Spleen (tissue), 11 donors: Measurements from ENCODE around the gene KAT6B. TPM values are rescaled to one million over a fixed set of nuclear protein-coding genes. Genes with fewer than 3 reads are reported as not detected.

Source experiments
- DNase-seq: peaks from one replicate; pipeline ENCODE4 v3.0.0-alpha.2; 2020
- H3K27ac ChIP-seq, 8 donors: fragments of 200-600 bp; sonication (generic) in 7 of 8; 1 replicate in 4 of 8; 2 replicates in 4 of 8; pipeline versions ENCODE4 v1.5.0 to v1.8.0; 2016 to 2021; ENCODE audit warnings: inconsistent platforms in 4 of 8, mild to moderate bottlenecking in 4 of 8, moderate library complexity in 1 of 8
- H3K27me3 ChIP-seq, 7 donors: fragments of 200-600 bp; sonication (generic) in 6 of 7; replicated peaks in 1 of 7; 1 replicate in 4 of 7; 2 replicates in 3 of 7; pipeline versions ENCODE4 v1.5.0 to v1.8.0; 2016 to 2021; ENCODE audit warnings: inconsistent platforms in 3 of 7, mild to moderate bottlenecking in 1 of 7
- H3K36me3 ChIP-seq, 6 donors: fragments of 200-600 bp; sonication (generic) in 5 of 6; 1 replicate in 4 of 6; 2 replicates in 2 of 6; pipeline versions ENCODE4 v1.5.0 to v1.8.0; 2016 to 2021; ENCODE audit warnings: inconsistent platforms in 2 of 6
- H3K4me1 ChIP-seq, 6 donors: fragments of 200-600 bp; sonication (generic) in 5 of 6; 1 replicate in 3 of 6; 2 replicates in 3 of 6; pipeline versions ENCODE4 v1.5.0 to v1.8.0; 2016 to 2021; ENCODE audit warnings: inconsistent platforms in 3 of 6
- H3K4me3 ChIP-seq, 8 donors: fragments of 200-600 bp; sonication (generic) in 7 of 8; 1 replicate in 4 of 8; 2 replicates in 4 of 8; pipeline versions ENCODE4 v1.5.0 to v1.8.0; 2016 to 2021; ENCODE audit warnings: inconsistent platforms in 4 of 8, mild to moderate bottlenecking in 4 of 8, moderate library complexity in 2 of 8
- H3K9me3 ChIP-seq, 8 donors: fragments of 200-600 bp; sonication (generic) in 7 of 8; 1 replicate in 4 of 8; 2 replicates in 4 of 8; pipeline versions ENCODE4 v1.5.0 to v1.8.0; 2016 to 2021; ENCODE audit warnings: inconsistent platforms in 4 of 8
- POLR2A ChIP-seq, 3 donors: fragments of 450-650 bp; IDR thresholded peaks; one replicate each; pipeline ENCODE4 v1.5.1; 2017; ENCODE audit warnings: antibody characterized with exemption in 3 of 3, mild to moderate bottlenecking in 1 of 3
- POLR2AphosphoS5 ChIP-seq, 3 donors: sonication (generic); formaldehyde crosslinking; IDR thresholded peaks; one replicate each; pipeline ENCODE4 v1.5.1; 2017; ENCODE audit warnings: antibody characterized with exemption in 3 of 3
- WGBS, 5 donors: extraction: QIAGEN DNeasy Blood & Tissue Kit in 3 of 5; methylation state at CpG; one replicate each; pipeline versions ENCODE4 v1.1.5 to v1.1.7; 2013 to 2018; 5-methylcytosine and 5-hydroxymethylcytosine counted together
- intact Hi-C: fragments of 100-400 bp; cut with DNase I; formaldehyde crosslinking; loops from one replicate; pipeline ENCODE4 v1.15.0; 2023; ENCODE audit warnings: low total_unique reads
- polyA plus RNA-seq, 3 donors: library from polyadenylated mRNA; stranded (reverse); fragments of 200-250 nt; gene quantifications; one replicate each; pipeline ENCODE4 v1.2.1, GENCODE V29; 2013
- total RNA-seq, 7 donors: library from RNA; depleted of rRNA in 3 of 7; stranded (reverse); fragments of >200 nt in 3 of 7; fragmentation: NEBNext Ultra II Directional in 4 of 7; extraction: Animal tissue kit (Norgen Biotek cat#: 25700) in 4 of 7; gene quantifications; one replicate each; pipeline versions ENCODE4 v1.1.0 to v1.2.1, GENCODE V29; 2016 to 2021
- TF ChIP-seq, protein P1 (sequence below), 11 experiments: fragments of 200-600 bp in 7 of 11; fragments of 450-650 bp in 4 of 11; sonication (generic) in 4 of 11; IDR thresholded peaks in 8 of 11; conservative IDR thresholded peaks in 3 of 11; 1 replicate in 7 of 11; 2 replicates in 4 of 11; pipeline versions ENCODE4 v1.4.0 to v1.8.0; 2016 to 2021; ENCODE audit warnings: antibody characterized with exemption in 11 of 11, inconsistent platforms in 4 of 11, mild to moderate bottlenecking in 1 of 11
- donor health status: healthy with polysubstance abuse.
- donor health status: DM: no; HTN: no; CAD: no; lungs with moderate emphysema.
- donor health status: DM: no; HTN: no; CAD: no.
- donor health status: Bipolar disorder and iron deficiency.
- donor health status: healthy.
- donor health status: DM: no; HTN: no; CAD: no.
- donor health status: DM: yes; HTN: yes; CAD: no.

The KAT6B gene
- total and polyA plus RNA-seq, 10 donors = 2.9 to 61.0 (median 46.0) TPM

DNA sequence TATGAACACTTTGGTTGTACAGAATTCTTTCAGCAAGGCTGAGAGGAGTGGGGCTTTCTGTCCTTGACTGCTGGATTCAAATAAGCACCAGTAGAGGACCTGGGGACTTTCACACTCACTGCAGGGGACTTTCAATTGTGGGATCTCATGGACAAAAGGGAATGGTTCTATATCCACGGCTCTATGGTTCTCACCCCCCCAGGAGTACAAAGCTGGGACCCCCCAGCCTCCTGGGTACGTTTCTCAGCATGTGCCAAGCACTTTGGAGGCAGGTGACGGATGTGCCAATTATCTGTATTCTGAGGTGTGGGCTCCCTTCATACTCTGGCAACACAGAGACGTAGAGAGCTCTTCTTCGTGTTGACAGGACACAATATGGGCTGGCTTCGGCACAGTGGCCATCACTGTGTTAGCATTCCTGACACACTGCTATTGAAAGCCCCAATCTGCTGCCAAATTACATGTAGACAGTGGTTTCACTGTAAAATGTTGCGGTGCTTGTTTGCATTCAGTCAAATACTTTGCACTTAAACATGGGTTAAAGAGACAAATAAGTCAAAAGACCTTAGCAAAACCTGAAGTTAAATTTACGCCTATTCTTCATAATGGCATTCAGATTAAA lies 192.4 kb downstream of the KAT6B start:
- DNase-seq = no peak
- TF ChIP-seq, protein P1, sequence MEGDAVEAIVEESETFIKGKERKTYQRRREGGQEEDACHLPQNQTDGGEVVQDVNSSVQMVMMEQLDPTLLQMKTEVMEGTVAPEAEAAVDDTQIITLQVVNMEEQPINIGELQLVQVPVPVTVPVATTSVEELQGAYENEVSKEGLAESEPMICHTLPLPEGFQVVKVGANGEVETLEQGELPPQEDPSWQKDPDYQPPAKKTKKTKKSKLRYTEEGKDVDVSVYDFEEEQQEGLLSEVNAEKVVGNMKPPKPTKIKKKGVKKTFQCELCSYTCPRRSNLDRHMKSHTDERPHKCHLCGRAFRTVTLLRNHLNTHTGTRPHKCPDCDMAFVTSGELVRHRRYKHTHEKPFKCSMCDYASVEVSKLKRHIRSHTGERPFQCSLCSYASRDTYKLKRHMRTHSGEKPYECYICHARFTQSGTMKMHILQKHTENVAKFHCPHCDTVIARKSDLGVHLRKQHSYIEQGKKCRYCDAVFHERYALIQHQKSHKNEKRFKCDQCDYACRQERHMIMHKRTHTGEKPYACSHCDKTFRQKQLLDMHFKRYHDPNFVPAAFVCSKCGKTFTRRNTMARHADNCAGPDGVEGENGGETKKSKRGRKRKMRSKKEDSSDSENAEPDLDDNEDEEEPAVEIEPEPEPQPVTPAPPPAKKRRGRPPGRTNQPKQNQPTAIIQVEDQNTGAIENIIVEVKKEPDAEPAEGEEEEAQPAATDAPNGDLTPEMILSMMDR (IDR thresholded peaks at IDR 0.05 in 8 of 11, conservative IDR thresholded peaks at IDR 0.05 in 3 of 11) = no peak
- TF ChIP-seq POLR2A (IDR thresholded peaks at IDR 0.05) (no peak), POLR2AphosphoS5 (IDR thresholded peaks at IDR 0.05) (no peak)
- Histone ChIP-seq H3K27me3 (no peaks in the 10 kb centered on the region), H3K27ac (peak overlapping the region in 1 of 8 donors; percentile 7), H3K36me3 (peaks cover 0 to 52% (median 21%) of the 10 kb centered on the region in 6 donors), H3K4me1 (peaks cover 6 to 55% (median 23%) of the 10 kb centered on the region in 6 donors), H3K4me3 (no peak overlapping the region), H3K9me3 (no peaks in the 10 kb centered on the region)
- intact Hi-C loops = loop anchor here (5.0 kb wide), 1 partner anchor 756 kb away; no protein-coding TSS in a partner anchor
- WGBS, 5 donors = 79 to 89% (median 86%) methylated on average over 8 of the region's 8 CpGs

DNA sequence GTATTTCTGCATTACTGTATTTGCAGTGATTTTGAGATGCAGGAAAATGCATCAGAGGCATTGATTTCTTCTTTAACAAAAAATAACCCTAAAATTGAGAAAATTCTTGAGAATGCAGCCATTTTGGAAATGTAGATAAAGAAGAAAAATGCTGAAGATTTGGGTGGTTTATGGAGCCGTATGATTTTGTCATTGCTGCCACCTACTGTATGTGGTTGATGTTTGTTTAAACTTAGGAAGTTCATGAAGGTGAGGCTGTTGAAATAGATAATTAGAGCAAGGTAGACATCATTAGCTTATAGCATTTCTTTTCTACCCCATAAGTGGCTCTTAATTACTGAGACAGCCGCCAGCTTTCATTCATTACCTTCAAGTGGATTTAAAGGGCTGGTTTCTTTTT lies 193.0 kb downstream of the KAT6B start:
- no peak for DNase-seq
- intact Hi-C loops = loop anchor here (5.0 kb wide), 1 partner anchor 757 kb away; no protein-coding TSS in a partner anchor
- peaks cover 0 to 58% (median 24%) of the 10 kb centered on the region in 6 donors for H3K36me3 ChIP-seq

DNA sequence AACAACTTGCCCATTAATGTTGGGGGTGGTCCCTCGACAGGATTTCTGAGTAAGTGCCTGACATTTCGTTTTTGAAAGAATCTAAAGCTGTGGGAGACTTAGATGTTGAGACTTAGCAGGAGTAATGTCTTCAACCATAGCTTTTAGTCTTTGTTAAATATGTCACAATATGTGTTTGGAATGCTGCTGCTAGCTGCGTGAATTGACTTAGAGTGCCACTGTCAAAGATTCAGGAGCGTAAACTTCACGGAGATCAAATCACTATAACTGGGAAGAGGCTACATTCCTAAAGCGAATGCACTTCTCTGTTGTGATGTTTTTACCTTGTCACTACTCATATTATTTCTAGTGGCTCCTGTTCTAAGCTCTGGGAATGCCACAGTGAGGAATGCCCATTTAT lies 193.8 kb downstream of the KAT6B start:
- intact Hi-C loops = no loop called here
- no peaks in the 10 kb centered on the region for H3K9me3 ChIP-seq
- DNase-seq = no peak
- TF ChIP-seq, protein P1 (IDR thresholded peaks at IDR 0.05 in 8 of 11, conservative IDR thresholded peaks at IDR 0.05 in 3 of 11) = no peak
- TF ChIP-seq POLR2A (IDR thresholded peaks at IDR 0.05) (no peak), POLR2AphosphoS5 (IDR thresholded peaks at IDR 0.05) (no peak)
- H3K27ac ChIP-seq = no peak overlapping the region
- H3K36me3 ChIP-seq = peaks cover 2 to 66% (median 32%) of the 10 kb centered on the region in 6 donors
- WGBS, 5 donors = 74 to 81% (median 77%) methylated on average over 6 of the region's 6 CpGs
- no peaks in the 10 kb centered on the region for H3K27me3 ChIP-seq
- H3K4me1 ChIP-seq = peaks cover 0 to 41% (median 11%) of the 10 kb centered on the region in 6 donors
- no peak overlapping the region for H3K4me3 ChIP-seq

More for the DNA sequence above, 193.0 kb downstream of the KAT6B start:
- Histone ChIP-seq H3K27ac (no peak overlapping the region), H3K9me3 (no peaks in the 10 kb centered on the region), H3K4me3 (no peak overlapping the region), H3K27me3 (no peaks in the 10 kb centered on the region), H3K4me1 (peaks cover 2 to 49% (median 17%) of the 10 kb centered on the region in 6 donors)
- 31 to 45% (median 39%) methylated on average over 2 of the region's 2 CpGs for WGBS, 5 donors
- TF ChIP-seq POLR2AphosphoS5 (IDR thresholded peaks at IDR 0.05) (no peak), POLR2A (IDR thresholded peaks at IDR 0.05) (no peak)
- TF ChIP-seq, protein P1 (IDR thresholded peaks at IDR 0.05 in 8 of 11, conservative IDR thresholded peaks at IDR 0.05 in 3 of 11) = peak in 5 of 11 experiments; percentile 16 to 46 (median 42)
